HG03575 (cell line): ENCODE measurements around the gene ZNF268.
"Not testable (repeated sequence)": the region's sequence is repeated elsewhere in the genome, so short reads cannot be mapped to it uniquely, and the experiment has no call there.

ENCODE experiments used
- ATAC-seq: cut with Tn5 transposase; IDR thresholded peaks from one replicate; pipeline ENCODE4 v1.9.1; 2021; ENCODE audit not compliant: unreplicated experiment, insufficient number of reproducible peaks, low FRiP score; ENCODE audit errors: extremely low read depth

ZNF268 gene

GRCh38 chr12:133222211-133222610 is 40.9 kb downstream of the ZNF268 start:
- no peak for ATAC-seq

DNA sequence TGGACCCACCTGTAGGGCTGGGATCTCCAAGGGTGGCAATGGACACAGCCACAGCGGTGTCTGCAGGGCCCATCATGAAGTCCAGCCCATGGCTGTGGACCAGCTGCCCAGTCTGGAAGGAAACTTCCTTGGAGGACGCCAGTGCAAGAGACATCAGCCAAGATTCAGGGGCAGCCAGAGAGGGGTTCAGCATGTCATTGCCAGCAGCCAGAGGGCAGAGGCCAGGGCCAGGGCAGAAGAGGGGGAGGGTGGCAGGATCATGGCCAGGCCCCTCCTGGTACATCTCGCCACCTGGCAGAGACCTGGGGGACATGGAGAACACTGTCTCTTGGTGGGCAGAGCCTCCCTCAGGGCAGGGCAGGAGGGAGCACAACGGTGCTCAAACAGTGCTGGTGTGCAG is 44.2 kb downstream of the ZNF268 start:
- ATAC-seq: no peak

- no peak for ATAC-seq
Measured at GRCh38 chr12:133226690-133227089, 45.4 kb downstream of the ZNF268 start.

DNA sequence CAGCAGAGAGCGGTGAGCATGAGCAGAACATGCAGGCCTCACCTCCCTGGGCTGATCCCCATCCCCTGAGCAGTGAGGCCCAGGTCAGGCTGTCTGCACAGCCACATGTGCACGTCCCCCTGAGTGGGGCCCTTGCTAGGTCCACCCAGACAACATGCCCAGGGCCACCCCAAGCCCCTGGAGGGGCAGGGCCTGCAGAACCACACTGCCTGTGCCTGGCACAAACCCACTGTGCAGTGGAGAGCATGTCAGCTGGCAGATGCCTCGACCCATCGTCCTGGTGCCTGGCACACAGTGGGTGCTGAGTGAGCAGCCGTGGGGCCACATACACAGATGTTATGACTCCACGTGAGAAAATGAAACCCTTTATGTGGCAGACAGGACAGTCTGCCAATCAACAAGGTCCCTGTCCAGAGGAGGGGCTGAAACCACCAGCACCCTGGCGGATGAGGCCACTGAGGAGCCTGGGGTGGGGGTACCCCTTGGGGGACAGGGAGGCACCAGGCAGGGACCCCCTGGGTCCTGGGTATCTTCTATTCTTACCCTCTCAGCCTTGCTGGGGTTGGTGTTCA is 46.1 kb downstream of the ZNF268 start:
- ATAC-seq: no peak

- no peak for ATAC-seq
Measured at GRCh38 chr12:133231001-133231400, 49.7 kb downstream of the ZNF268 start.

DNA sequence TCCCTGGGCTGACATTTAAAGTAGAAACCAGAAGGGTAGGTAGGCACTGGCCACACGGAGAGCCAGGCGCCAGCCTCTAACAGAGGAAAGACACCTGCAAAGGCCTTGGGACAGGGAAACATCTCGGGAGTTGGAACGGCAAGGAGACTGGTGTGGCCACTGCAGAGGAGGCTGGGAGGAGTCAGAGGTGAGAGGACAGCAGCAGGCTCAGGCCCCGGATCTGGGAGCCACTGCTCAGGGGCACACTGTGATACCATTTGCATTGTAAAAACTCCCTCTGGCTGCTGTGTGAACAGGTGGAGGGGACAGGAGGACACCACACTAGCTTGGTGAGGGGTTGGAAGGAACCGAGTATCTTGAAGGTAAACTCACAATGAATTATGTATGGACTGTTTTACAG is 51.7 kb downstream of the ZNF268 start:
- ATAC-seq: no peak

- ATAC-seq: no peak
Measured at GRCh38 chr12:133233993-133234564, 52.8 kb downstream of the ZNF268 start.

GRCh38 chr12:133234971-133235370 is 53.7 kb downstream of the ZNF268 start:
- no peak for ATAC-seq

DNA sequence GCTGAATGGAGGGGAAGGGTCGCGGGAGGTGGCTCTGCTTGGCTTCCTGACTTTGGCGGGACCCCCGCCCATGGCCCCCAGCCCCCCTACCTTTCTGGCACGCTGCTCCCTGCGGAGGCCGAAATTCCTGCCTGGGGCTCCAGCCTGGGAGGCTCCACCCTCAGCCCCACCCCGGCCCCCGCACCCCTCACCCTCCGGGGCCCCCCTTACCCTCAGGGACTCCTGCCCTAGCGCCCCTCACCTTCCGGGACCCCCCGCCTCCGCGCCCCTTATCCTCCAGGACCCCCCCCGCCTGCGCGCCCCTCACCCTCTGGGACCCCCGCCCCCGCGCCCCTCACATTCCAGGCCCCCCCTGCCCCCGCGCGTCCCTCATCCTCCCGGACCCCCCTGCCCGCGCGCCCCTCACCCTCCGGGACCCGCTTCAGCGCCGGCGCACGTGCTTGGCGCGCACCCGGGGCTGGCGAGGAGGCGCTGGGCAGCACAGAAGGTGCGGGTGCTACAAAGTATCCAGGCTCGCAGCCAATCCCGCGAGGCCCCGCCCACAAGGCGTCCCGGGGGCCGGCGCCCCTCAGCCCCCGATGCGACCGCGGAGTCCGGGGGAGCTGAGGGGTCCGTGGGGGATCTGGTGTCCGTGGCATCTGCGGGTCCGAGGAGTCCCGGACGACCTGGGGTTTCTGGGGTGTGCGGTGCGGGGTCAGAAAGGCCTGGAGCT is 54.3 kb downstream of the ZNF268 start, which contains the start of gene ANHX:
TSS of gene ANHX (minus strand) at position 477 of the 712 bp plus-strand sequence. CDS start 1,521 bp downstream, outside the sequence.
- no peak for ATAC-seq

DNA sequence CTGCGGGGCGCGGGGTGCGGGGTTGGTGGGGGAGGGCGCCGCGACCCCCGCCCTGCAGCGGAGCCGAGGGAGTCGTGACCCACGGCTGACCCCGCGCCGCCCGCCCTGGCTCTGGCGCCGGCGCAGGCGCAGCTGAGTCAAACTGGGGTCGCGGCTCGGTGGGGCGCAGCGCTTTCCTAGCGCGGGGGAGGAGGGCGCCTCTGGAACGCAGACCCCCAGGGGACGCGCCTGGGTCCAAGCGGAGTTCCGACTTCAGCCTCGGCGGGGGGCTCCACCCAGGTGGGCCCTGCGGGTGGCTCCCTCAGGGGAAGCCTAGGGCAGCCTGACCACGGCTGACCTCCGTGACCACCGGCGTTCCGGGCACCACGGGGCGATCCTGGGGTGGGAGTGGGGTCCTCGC is 54.8 kb downstream of the ZNF268 start:
- no peak for ATAC-seq

- ATAC-seq: no peak
Measured at GRCh38 chr12:133236556-133236955, 55.3 kb downstream of the ZNF268 start.

DNA sequence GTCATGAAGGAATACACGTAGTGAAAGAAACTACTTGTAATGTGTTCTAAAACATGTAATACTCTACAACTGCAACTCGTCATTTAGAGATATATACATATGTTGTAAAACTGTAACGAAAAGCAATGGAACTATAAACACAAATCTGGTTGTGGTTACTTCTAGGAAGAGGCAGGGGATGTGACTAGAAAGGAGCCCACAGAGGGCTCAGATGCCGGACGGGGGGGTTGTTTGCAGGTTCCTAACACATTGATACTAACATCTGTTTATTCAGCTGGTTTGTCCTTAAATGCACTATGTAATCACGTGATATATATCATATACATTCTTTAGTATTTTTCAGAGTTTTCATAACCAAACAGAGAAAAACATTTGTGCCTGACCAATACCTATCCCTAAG is 70.4 kb downstream of the ZNF268 start:
- ATAC-seq: no peak

DNA sequence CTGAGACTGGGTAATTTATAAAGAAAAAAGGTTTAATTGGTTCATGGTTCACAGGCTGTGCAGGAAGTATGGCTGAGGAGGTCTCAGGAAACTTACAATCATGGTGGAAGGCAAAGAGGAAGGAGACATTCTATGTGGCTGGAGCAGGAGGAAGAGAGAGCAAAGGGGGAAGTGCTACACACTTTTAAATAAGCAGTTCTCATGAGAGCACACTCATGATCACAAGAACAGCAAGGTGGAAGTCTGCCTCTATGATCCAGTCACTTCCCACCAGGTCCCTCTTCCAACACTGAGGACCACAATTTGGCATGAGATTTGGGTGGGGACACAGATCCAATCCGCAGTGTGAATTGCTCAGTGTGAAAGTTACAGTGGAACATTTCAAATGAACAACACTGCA is 74.5 kb downstream of the ZNF268 start:
- not testable (repeated sequence) for ATAC-seq

DNA sequence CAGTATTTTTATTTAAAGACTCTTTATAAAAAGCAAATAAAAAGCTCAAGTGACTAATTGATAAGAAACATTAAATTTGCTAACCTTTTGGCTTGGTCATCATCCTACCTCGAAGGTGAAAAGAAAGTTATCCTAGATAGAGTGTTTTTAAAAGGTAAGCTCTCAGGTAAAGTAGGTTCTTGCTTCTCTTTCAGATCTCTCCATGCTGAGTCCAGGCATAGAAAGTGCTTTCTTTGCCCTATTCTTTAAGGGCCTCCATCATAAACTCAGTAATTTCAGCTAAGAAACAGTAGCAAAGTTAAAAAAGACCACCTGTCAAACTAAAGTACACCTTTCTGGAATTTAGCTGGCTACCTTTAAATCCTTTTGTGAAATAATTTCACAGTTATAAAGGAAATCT is 75.0 kb downstream of the ZNF268 start:
- no peak for ATAC-seq

GRCh38 chr12:133264173-133264572 is 82.9 kb downstream of the ZNF268 start:
- no peak for ATAC-seq
